Panc1 (cell line): Measurements from ENCODE around the gene MRAP. TPM values are rescaled to one million over a fixed set of nuclear protein-coding genes. Genes with fewer than 3 reads are reported as not detected.
"Not testable (repeated sequence)": the region's sequence is repeated elsewhere in the genome, so short reads cannot be mapped to it uniquely, and the experiment has no call there.

Experiments used
- ATAC-seq: fragments of 200-7000 bp; cut with Tn5 transposase; 2 replicates; pipeline ENCODE4 v1.9.1; 2020; ENCODE audit warnings: mild to moderate bottlenecking, moderate library complexity
- BruUV-seq: library from RNA; stranded (reverse); fragments of 400-500 nt; replicated peaks from 2 replicates; lab custom pipeline; 2021; lab: Mats Ljungman, UMichigan
- CTCF ChIA-PET: fragments of 300-600 bp; sonication (Branson Sonifier 250); formaldehyde crosslinking; loops from one replicate; lab custom pipeline; 2022; ENCODE audit warnings: antibody characterized with exemption; lab: Charles Lee
- POLR2A ChIA-PET: fragments of 300-600 bp; sonication (Branson Sonifier 250); formaldehyde crosslinking; loops from one replicate; lab custom pipeline; 2022; ENCODE audit warnings: antibody characterized with exemption; lab: Charles Lee
- DNase-seq: peaks from one replicate; pipeline ENCODE4 v3.0.0-alpha.2; 2010; ENCODE audit warnings: low read depth, low spot score
- H3K27ac ChIP-seq: 2 replicates; pipeline ENCODE4 v1.5.1; 2011; ENCODE audit warnings: mild to moderate bottlenecking, low read length, inconsistent platforms
- H3K27me3 ChIP-seq: fragments of 200-500 bp; sonication (Bioruptor generic); 2 replicates; pipeline ENCODE4 v1.6.0; 2014; ENCODE audit warnings: low read length, inconsistent platforms; ENCODE audit not compliant: control insufficient read depth, insufficient read depth
- H3K36me3 ChIP-seq: fragments of 200-500 bp; sonication (Bioruptor generic); 2 replicates; pipeline ENCODE4 v1.5.1; 2014; ENCODE audit warnings: inconsistent platforms, mild to moderate bottlenecking, low read length, moderate library complexity; ENCODE audit not compliant: control insufficient read depth, insufficient read depth
- H3K4me1 ChIP-seq: 2 replicates; pipeline ENCODE4 v1.5.1; 2011; ENCODE audit warnings: inconsistent platforms, mild to moderate bottlenecking, low read length, moderate library complexity; ENCODE audit not compliant: control insufficient read depth, insufficient read depth
- H3K4me3 ChIP-seq, 2 experiments: 2 replicates each; pipeline ENCODE4 v1.5.1; 2011 to 2012; ENCODE audit warnings: low read depth in 2 of 2, low read length in 2 of 2, mild to moderate bottlenecking in 2 of 2, inconsistent platforms in 1 of 2, moderate library complexity in 1 of 2
- H3K9me3 ChIP-seq: fragments of 200-500 bp; sonication (Bioruptor generic); 2 replicates; pipeline ENCODE4 v1.5.1; 2014; ENCODE audit warnings: low read depth, mild to moderate bottlenecking, inconsistent platforms, low read length, moderate library complexity; ENCODE audit not compliant: control insufficient read depth, insufficient read depth
- CTCF ChIP-seq: fragments of 450-650 bp; IDR thresholded peaks from 2 replicates; pipeline ENCODE4 v1.5.1; 2017; ENCODE audit warnings: mild to moderate bottlenecking
- POLR2AphosphoS5 ChIP-seq: IDR thresholded peaks from 2 replicates; pipeline ENCODE4 v1.6.1; 2012; ENCODE audit warnings: mild to moderate bottlenecking, low read depth, low read length, moderate library complexity
- REST ChIP-seq, 2 experiments: IDR thresholded peaks; 2 replicates each; pipeline ENCODE4 v1.6.1; 2011 to 2012; ENCODE audit warnings: low read depth in 2 of 2, control low read depth in 1 of 2, low read length in 1 of 2, mild to moderate bottlenecking in 1 of 2, moderate library complexity in 1 of 2; ENCODE audit not compliant: insufficient read depth in 1 of 2
- SIN3A ChIP-seq: IDR thresholded peaks from 2 replicates; pipeline ENCODE4 v1.6.1; 2012; ENCODE audit warnings: low read depth, mild to moderate bottlenecking, low read length, moderate library complexity, borderline replicate concordance; ENCODE audit not compliant: insufficient read depth
- TCF7L2 ChIP-seq: IDR thresholded peaks from 2 replicates; pipeline ENCODE4 v1.6.1; 2011; ENCODE audit warnings: mild to moderate bottlenecking, low read depth, low read length, inconsistent platforms
- in situ Hi-C: cut with HindIII; loops from 2 replicates; pipeline ENCODE4 v1.10.0; 2016; ENCODE audit warnings: low sequenced_read_pairs, low pct_unique_long_range_greater_than_20kb
- intact Hi-C: fragments of 100-400 bp; cut with micrococcal nuclease; formaldehyde crosslinking; loops from one replicate; pipeline ENCODE4 v1.10.0; 2022; ENCODE audit not compliant: unreplicated experiment
- total RNA-seq: library from RNA; stranded (reverse); gene quantifications from one replicate; pipeline ENCODE4 v1.2.1, GENCODE V29; 2021; ENCODE audit not compliant: unreplicated experiment

The MRAP gene
- total RNA-seq, 1 experiment from 2014 or later, result not detected

- no peak for TF ChIP-seq TCF7L2
- no peak for TF ChIP-seq REST (IDR thresholded peaks at IDR 0.05; ENCODE audit: insufficient read depth in 1 of 2, low read depth in 2 of 2, low read length in 1 of 2)
- TF ChIP-seq SIN3A, result no peak
- TF ChIP-seq POLR2AphosphoS5, result no peak
- TF ChIP-seq CTCF, result no peak
- Histone ChIP-seq H3K27me3 (0 out of 2 replicates have a peak, but pooled peaks cover 1% of the 10 kb centered on the region), H3K4me1 (no peaks in the 10 kb centered on the region; the same call in 1 of the 2 replicates), H3K36me3 (no peaks in the 10 kb centered on the region), H3K4me3 (no peak overlapping the region), H3K27ac (no peak overlapping the region), H3K9me3 (no peaks in the 10 kb centered on the region)
- intact Hi-C loops, result no loop called here
- DNase-seq, result no peak
- in situ Hi-C loops, result no loop called here
- CTCF ChIA-PET, result no interaction called here
- no peak for ATAC-seq
- BruUV-seq, result no TSS peak
- POLR2A ChIA-PET, result no interaction called here
Observed at GRCh38 chr21:32261929-32262328, 36.7 kb upstream of the MRAP start.

- POLR2A ChIA-PET, intact Hi-C loops, BruUV-seq, H3K9me3 ChIP-seq, H3K36me3 ChIP-seq, DNase-seq, H3K27me3 ChIP-seq, H3K27ac ChIP-seq, CTCF ChIA-PET, H3K4me3 ChIP-seq, ATAC-seq, H3K4me1 ChIP-seq, in situ Hi-C loops: not testable (repeated sequence)
Observed at GRCh38 chr21:32265321-32265720, 33.3 kb upstream of the MRAP start.

GRCh38 chr21:32270748-32271147 is 27.9 kb upstream of the MRAP start:
- Histone ChIP-seq H3K4me1 (no peaks in the 10 kb centered on the region), H3K27ac (no peak overlapping the region), H3K9me3 (no peaks in the 10 kb centered on the region), H3K36me3 (peaks cover 13% of the 10 kb centered on the region; the same call in 1 of the 2 replicates), H3K27me3 (no peaks in the 10 kb centered on the region), H3K4me3 (no peak overlapping the region)
- in situ Hi-C loops (no loop called here), intact Hi-C loops (no loop called here)
- TF ChIP-seq TCF7L2, result no peak
- no peak for TF ChIP-seq REST (IDR thresholded peaks at IDR 0.05; ENCODE audit: insufficient read depth in 1 of 2, low read depth in 2 of 2, low read length in 1 of 2)
- TF ChIP-seq SIN3A, result no peak
- no peak for TF ChIP-seq CTCF
- TF ChIP-seq POLR2AphosphoS5, result no peak
- no TSS peak for BruUV-seq
- ATAC-seq, result no peak
- ChIA-PET POLR2A (no interaction called here), CTCF (no interaction called here)
- DNase-seq, result no peak
